Measurements from ENCODE around the gene TTI1.
A peak's percentile ranks its signal among the peaks of the same experiment; 100 is the strongest.

Gene TTI1

GRCh38 chr20:38008233-38008944 is 24.9 kb downstream of the TTI1 start:
- DNase-seq, result no peak

- no peak for DNase-seq
These were observed 25.7 kb downstream of the TTI1 start for GRCh38 chr20:38007526-38007925.

GRCh38 chr20:38005903-38006302 is 27.4 kb downstream of the TTI1 start:
- no peak for DNase-seq

- DNase-seq, result no peak
These were observed 28.8 kb downstream of the TTI1 start for GRCh38 chr20:38004416-38004815.

- no peak for DNase-seq
These were observed 30.8 kb downstream of the TTI1 start for GRCh38 chr20:38002422-38002821.

GRCh38 chr20:38001981-38002380 is 31.3 kb downstream of the TTI1 start:
- no peak for DNase-seq

- DNase-seq, result no peak
These were observed 31.9 kb downstream of the TTI1 start for GRCh38 chr20:38001173-38001875.

- no peak for DNase-seq
These were observed 33.0 kb downstream of the TTI1 start for GRCh38 chr20:38000293-38000692.

GRCh38 chr20:37999526-38000263 is 33.6 kb downstream of the TTI1 start:
- DNase-seq, result no peak

- DNase-seq, result no peak
These were observed 35.7 kb downstream of the TTI1 start for GRCh38 chr20:37997516-37997915.

- DNase-seq, result no peak
These were observed 37.2 kb downstream of the TTI1 start for GRCh38 chr20:37995856-37996605.

GRCh38 chr20:37994512-37994911 is 38.7 kb downstream of the TTI1 start:
- no peak for DNase-seq

- peak; percentile 77 for DNase-seq
These were observed 40.4 kb downstream of the TTI1 start for GRCh38 chr20:37992802-37993409.

- DNase-seq, result no peak
These were observed 41.3 kb downstream of the TTI1 start for GRCh38 chr20:37991908-37992307.

GRCh38 chr20:37991157-37991866 is 41.9 kb downstream of the TTI1 start:
- peak; percentile 20 for DNase-seq

- DNase-seq, result peak; percentile 94
These were observed 42.6 kb downstream of the TTI1 start for GRCh38 chr20:37990571-37991151.

GRCh38 chr20:37989601-37990295 is 43.5 kb downstream of the TTI1 start:
- DNase-seq, result no peak

- DNase-seq, result no peak
These were observed 44.8 kb downstream of the TTI1 start for GRCh38 chr20:37988306-37988954.

- DNase-seq, result no peak
These were observed 45.5 kb downstream of the TTI1 start for GRCh38 chr20:37987602-37988290.

Data from OCI-M1 (cell line).